WTC11 (cell line): Measurements from ENCODE around the gene STAP2. TPM values are rescaled to one million over a fixed set of nuclear protein-coding genes. Genes with fewer than 3 reads are reported as not detected.

ENCODE experiments used
- ATAC-seq: fragments of 200-7000 bp; cut with Tn5 transposase; 2 replicates; pipeline ENCODE4 v1.10.0; 2021; ENCODE audit warnings: mild to moderate bottlenecking, moderate library complexity
- CTCF ChIA-PET: fragments of 300-600 bp; sonication (Branson Sonifier 250); formaldehyde crosslinking; loops from one replicate; lab custom pipeline; 2021; ENCODE audit warnings: antibody characterized with exemption; lab: Charles Lee
- POLR2A ChIA-PET: fragments of 350-600 bp; sonication (Branson Sonifier 250); formaldehyde crosslinking; loops from one replicate; lab custom pipeline; 2021; ENCODE audit warnings: antibody characterized with exemption; lab: Charles Lee
- DNase-seq: peaks from one replicate; pipeline ENCODE4 v3.0.0; 2021; ENCODE audit warnings: low spot score
- H3K27ac Mint-ChIP-seq: 2 replicates; pipeline ENCODE4 v1.8.0; 2021; ENCODE audit warnings: mixed read lengths
- H3K27me3 Mint-ChIP-seq: 2 replicates; pipeline ENCODE4 v1.8.0; 2021; ENCODE audit warnings: low read depth, mild to moderate bottlenecking, moderate library complexity, mixed read lengths
- H3K36me3 Mint-ChIP-seq: 2 replicates; pipeline ENCODE4 v1.8.0; 2021; ENCODE audit warnings: mixed read lengths
- H3K4me1 Mint-ChIP-seq: 2 replicates; pipeline ENCODE4 v1.8.0; 2022; ENCODE audit warnings: mixed read lengths
- H3K4me3 Mint-ChIP-seq: 2 replicates; pipeline ENCODE4 v1.8.0; 2021; ENCODE audit warnings: mild to moderate bottlenecking, moderate library complexity, mixed read lengths
- H3K9me3 Mint-ChIP-seq: 2 replicates; pipeline ENCODE4 v1.8.0; 2021; ENCODE audit warnings: mixed read lengths
- ARID4B ChIP-seq: sonication (generic); formaldehyde crosslinking; IDR thresholded peaks from 2 replicates; pipeline ENCODE4 v1.8.0; 2023; ENCODE audit warnings: missing genetic modification reagents, mild to moderate bottlenecking, borderline replicate concordance
- E2F5 ChIP-seq: sonication (generic); formaldehyde crosslinking; IDR thresholded peaks from 2 replicates; pipeline ENCODE4 v1.8.1; 2022; ENCODE audit warnings: mild to moderate bottlenecking, moderate library complexity, missing genetic modification reagents
- ERG ChIP-seq: fragments of 250-450 bp; sonication (Bioruptor Pico); IDR thresholded peaks from 2 replicates; pipeline ENCODE4 v1.8.0; 2021; ENCODE audit warnings: mild to moderate bottlenecking
- FOXJ3 ChIP-seq: sonication (generic); formaldehyde crosslinking; IDR thresholded peaks from 2 replicates; pipeline ENCODE4 v1.9.0; 2021; ENCODE audit warnings: missing genetic modification reagents, mild to moderate bottlenecking, borderline replicate concordance
- FOXP1 ChIP-seq: sonication (generic); formaldehyde crosslinking; IDR thresholded peaks from 2 replicates; pipeline ENCODE4 v1.8.0; 2022; ENCODE audit warnings: missing genetic modification reagents, mild to moderate bottlenecking, moderate library complexity, borderline replicate concordance
- GABPB1 ChIP-seq: sonication (generic); formaldehyde crosslinking; IDR thresholded peaks from 2 replicates; pipeline ENCODE4 v1.8.1; 2023; ENCODE audit warnings: mild to moderate bottlenecking, missing genetic modification reagents
- JAZF1 ChIP-seq: fragments of 250-450 bp; sonication (Bioruptor Pico); IDR thresholded peaks from 2 replicates; pipeline ENCODE4 v1.9.0; 2021; ENCODE audit warnings: moderate library complexity, mild to moderate bottlenecking, inconsistent platforms
- MYBL2 ChIP-seq: sonication (generic); formaldehyde crosslinking; IDR thresholded peaks from 2 replicates; pipeline ENCODE4 v1.8.1; 2023; ENCODE audit warnings: mild to moderate bottlenecking, moderate library complexity, missing genetic modification reagents
- NFATC4 ChIP-seq: fragments of 250-450 bp; sonication (Bioruptor Pico); IDR thresholded peaks from 2 replicates; pipeline ENCODE4 v1.9.0; 2021; ENCODE audit warnings: mild to moderate bottlenecking
- NR2C2 ChIP-seq: sonication (generic); formaldehyde crosslinking; IDR thresholded peaks from 2 replicates; pipeline ENCODE4 v1.8.0; 2022; ENCODE audit warnings: mild to moderate bottlenecking, missing genetic modification reagents
- OVOL2 ChIP-seq: fragments of 250-450 bp; sonication (Bioruptor Pico); IDR thresholded peaks from 2 replicates; pipeline ENCODE4 v1.9.0; 2021; ENCODE audit warnings: mild to moderate bottlenecking, borderline replicate concordance
- PRDM15 ChIP-seq: sonication (generic); formaldehyde crosslinking; IDR thresholded peaks from 2 replicates; pipeline ENCODE4 v1.8.0; 2022; ENCODE audit warnings: missing genetic modification reagents
- SP1 ChIP-seq: sonication (generic); formaldehyde crosslinking; conservative IDR thresholded peaks from 2 replicates; pipeline ENCODE4 v1.8.1; 2022; ENCODE audit warnings: missing genetic modification reagents
- TCF7 ChIP-seq: sonication (generic); formaldehyde crosslinking; IDR thresholded peaks from 2 replicates; pipeline ENCODE4 v1.8.0; 2022; ENCODE audit warnings: mild to moderate bottlenecking, low read depth, missing genetic modification reagents, moderate library complexity
- USF2 ChIP-seq: sonication (generic); formaldehyde crosslinking; IDR thresholded peaks from 2 replicates; pipeline ENCODE4 v1.8.1; 2023; ENCODE audit warnings: mild to moderate bottlenecking, missing genetic modification reagents, moderate library complexity
- ZNF121 ChIP-seq: sonication (generic); formaldehyde crosslinking; IDR thresholded peaks from 2 replicates; pipeline ENCODE4 v1.8.0; 2023; ENCODE audit warnings: missing genetic modification reagents
- ZNF219 ChIP-seq: sonication (generic); formaldehyde crosslinking; IDR thresholded peaks from 2 replicates; pipeline ENCODE4 v1.8.0; 2023; ENCODE audit warnings: missing genetic modification reagents, mild to moderate bottlenecking, borderline replicate concordance
- ZNF232 ChIP-seq: sonication (generic); formaldehyde crosslinking; IDR thresholded peaks from 2 replicates; pipeline ENCODE4 v1.8.0; 2022; ENCODE audit warnings: mild to moderate bottlenecking, missing genetic modification reagents
- ZNF396 ChIP-seq: fragments of 250-450 bp; sonication (Bioruptor Pico); IDR thresholded peaks from 2 replicates; pipeline ENCODE4 v1.8.0; 2021; ENCODE audit warnings: mild to moderate bottlenecking, moderate library complexity, borderline replicate concordance
- ZNF532 ChIP-seq: fragments of 250-450 bp; sonication (Bioruptor Pico); IDR thresholded peaks from 2 replicates; pipeline ENCODE4 v1.9.0; 2021; ENCODE audit warnings: mild to moderate bottlenecking, borderline replicate concordance
- total RNA-seq: library from RNA; stranded (reverse); gene quantifications from 3 replicates; pipeline ENCODE4 v1.2.3, GENCODE V29; 2021

Gene STAP2
- total RNA-seq, 1 experiment from 2014 or later: 18.2 TPM

GRCh38 chr19:4365341-4365740, 26.7 kb upstream of the STAP2 start:
- TF ChIP-seq PRDM15 (CRISPR knock-in tag) (no peak), NFATC4 (CRISPR knock-in tag) (no peak), ZNF396 (CRISPR knock-in tag) (no peak), ARID4B (CRISPR knock-in tag) (no peak), MYBL2 (CRISPR knock-in tag) (no peak), FOXJ3 (CRISPR knock-in tag) (no peak), USF2 (CRISPR knock-in tag) (no peak), ERG (CRISPR knock-in tag) (no peak), SP1 (CRISPR knock-in tag) (no peak), TCF7 (CRISPR knock-in tag) (no peak), OVOL2 (CRISPR knock-in tag) (no peak), FOXP1 (CRISPR knock-in tag) (no peak), ZNF532 (no peak), E2F5 (CRISPR knock-in tag) (no peak), JAZF1 (CRISPR knock-in tag) (no peak), ZNF232 (CRISPR knock-in tag) (no peak), NR2C2 (CRISPR knock-in tag) (no peak), ZNF121 (CRISPR knock-in tag) (no peak), ZNF219 (CRISPR knock-in tag) (no peak), GABPB1 (no peak)
- H3K4me3 Mint-ChIP-seq: no peak overlapping the region
- H3K27me3 Mint-ChIP-seq: no peaks in the 10 kb centered on the region
- H3K4me1 Mint-ChIP-seq: peaks cover 21% of the 10 kb centered on the region
- H3K36me3 Mint-ChIP-seq: peaks cover 3% of the 10 kb centered on the region; the same call in 1 of the 2 replicates
- CTCF ChIA-PET: interaction anchor here (0.6 to 6.0 kb wide), 6 partner anchors 11 to 378 kb away, joined by 3 to 37 read pairs (median 6); partner anchors contain the start of gene SH3GL1
- POLR2A ChIA-PET: no interaction called here
- DNase-seq: no peak
- ATAC-seq: no peak
- no peaks in the 10 kb centered on the region for H3K9me3 Mint-ChIP-seq
- H3K27ac Mint-ChIP-seq: no peak overlapping the region
